SK-N-DZ (cell line): ENCODE data around the gene IFT74.
"Not testable (repeated sequence)": the region's sequence is repeated elsewhere in the genome, so short reads cannot be mapped to it uniquely, and the experiment has no call there.

ENCODE experiments used
- DNase-seq: peaks from one replicate; pipeline ENCODE4 v3.0.0-alpha.2; 2015; ENCODE audit warnings: low spot score

The IFT74 gene

GRCh38 chr9:27073841-27074728, 117.9 kb downstream of the IFT74 start:
- no peak for DNase-seq

DNA sequence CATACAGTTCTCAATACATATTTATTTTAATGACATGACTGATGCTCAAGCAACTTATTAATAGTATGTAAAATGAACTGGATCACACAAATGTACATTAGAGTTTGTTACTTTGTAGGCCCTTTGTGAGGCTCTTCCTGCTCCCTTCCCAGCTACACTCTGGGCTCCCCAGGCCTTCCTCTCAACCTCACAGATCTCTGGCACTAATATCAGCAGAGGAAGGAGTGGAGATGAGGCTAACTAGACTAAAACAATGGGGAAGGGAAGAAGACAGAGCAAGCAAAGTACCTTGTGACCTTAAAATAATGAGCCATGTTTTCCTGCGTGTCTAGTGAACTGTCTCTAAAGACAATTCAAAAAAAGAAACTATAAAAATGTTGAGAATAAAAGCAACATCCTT, 122.5 kb downstream of the IFT74 start:
- no peak for DNase-seq

GRCh38 chr9:27085456-27085855, 129.2 kb downstream of the IFT74 start:
- DNase-seq = no peak

DNA sequence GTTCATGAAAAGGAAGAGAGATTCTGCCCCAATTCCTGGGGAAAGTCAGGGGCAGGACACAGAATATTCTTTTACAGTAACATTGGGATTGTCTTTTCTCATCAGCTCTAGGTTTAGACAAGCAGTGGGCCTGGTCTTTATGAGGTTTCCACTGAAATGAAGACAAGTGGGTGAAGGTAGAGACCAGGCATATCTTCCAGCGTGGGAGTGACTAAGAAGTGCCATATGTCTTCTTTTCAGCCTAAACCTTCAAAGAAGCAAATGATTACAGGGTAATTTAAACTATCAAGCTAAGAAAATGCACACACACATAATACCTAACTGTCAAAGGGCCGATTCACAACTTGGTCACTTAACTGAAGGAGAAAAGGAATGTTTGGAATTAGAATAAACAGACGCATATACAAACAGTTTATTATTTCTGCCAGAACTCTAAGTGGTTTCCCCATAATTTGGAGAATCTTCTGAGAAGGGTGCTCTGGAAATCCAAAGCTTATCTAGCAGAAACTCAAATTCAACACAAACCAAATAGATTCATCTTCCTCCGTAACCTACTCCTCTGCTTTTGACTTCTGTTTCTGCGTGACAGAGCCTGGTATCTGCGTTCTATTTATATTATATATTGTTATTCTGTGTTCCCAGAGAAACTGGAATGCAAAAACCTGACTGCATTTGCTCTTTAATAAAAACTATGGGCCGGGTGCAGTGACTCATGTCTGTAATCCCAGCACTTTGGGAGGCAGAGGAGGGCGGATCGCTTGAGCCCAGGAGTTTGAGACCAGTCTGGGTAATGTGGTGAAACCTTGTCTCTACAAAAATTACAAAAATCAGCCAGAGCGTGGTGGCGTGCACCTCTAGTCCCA, 130.8 kb downstream of the IFT74 start:
- DNase-seq = no peak

GRCh38 chr9:27088981-27089380, 132.8 kb downstream of the IFT74 start:
- no peak for DNase-seq

DNA sequence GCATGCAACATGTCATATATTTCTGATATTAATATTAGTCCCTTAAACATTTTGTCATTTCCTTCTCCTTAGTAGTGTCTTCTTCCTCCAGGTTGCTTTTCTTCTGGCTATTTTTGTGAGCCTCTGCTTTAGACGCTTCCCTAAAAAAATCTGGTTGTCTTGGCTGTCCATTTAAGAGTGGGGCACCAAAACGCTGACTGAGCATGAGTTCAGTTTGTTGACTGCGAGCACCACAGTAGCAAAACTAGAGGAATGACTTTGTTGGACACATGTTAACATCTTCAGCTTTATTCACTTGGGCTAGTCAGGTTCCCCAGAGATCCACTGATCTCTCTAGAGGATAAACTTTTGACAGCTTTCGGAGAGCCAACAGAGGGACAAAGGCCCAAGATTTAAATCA, 133.5 kb downstream of the IFT74 start:
- DNase-seq = no peak

DNA sequence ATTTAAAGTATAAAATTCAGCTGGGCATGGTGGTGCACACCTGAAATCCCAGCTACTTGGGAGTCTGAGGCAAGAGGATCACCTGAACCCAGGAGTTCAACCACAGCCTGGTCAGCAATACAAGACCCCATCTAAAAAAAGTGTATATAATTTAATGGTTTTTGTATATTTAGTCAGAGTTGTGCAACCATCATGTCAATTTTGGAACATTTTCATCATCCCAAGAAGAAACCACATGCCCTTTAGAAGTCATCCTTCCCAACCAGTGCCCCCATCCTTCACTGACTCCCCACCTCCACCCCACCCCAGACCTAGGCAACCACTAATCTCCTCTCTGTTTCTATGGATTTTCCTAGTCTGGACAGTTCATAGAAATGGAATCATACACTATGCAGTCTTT, 134.0 kb downstream of the IFT74 start:
- DNase-seq = no peak

DNA sequence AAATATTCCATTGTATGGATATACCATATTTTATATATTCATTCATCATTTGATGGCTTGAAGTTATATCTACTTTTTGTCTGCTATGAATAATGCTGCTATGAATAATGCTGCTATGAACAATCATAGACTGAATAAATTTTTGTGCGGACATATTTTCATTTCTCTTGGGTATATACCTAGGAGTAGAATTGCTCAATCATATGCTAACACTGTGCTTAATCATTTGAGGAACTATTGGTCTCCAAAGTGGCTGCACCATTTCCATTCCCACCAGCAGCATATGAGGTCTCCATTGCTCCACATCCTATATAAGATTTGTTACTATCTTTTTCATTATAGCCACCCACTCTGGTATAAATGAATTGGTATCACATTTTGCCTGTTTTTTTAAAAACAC, 134.5 kb downstream of the IFT74 start:
- DNase-seq = no peak

DNA sequence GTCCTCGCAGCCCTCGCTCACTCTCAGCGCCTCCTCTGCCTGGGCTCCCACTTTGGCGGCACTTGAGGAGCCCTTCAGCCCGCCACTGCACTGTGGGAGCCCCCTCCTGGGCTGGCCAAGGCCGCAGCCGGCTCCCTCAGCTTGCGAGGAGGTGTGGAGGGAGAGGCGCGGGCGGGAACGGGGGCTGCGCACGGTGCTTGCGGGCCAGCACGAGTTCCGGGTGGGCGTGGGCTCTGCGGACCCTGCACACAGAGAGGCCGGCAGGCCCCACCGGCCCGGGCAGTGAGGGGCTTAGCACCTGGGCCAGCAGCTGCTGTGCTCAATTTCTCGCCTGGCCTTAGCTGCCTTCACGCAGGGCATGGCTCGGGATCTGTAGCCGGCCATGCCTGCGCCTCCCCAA, 136.3 kb downstream of the IFT74 start:
- not testable (repeated sequence) for DNase-seq

GRCh38 chr9:27093384-27094067, 137.3 kb downstream of the IFT74 start:
- DNase-seq = not testable (repeated sequence)

DNA sequence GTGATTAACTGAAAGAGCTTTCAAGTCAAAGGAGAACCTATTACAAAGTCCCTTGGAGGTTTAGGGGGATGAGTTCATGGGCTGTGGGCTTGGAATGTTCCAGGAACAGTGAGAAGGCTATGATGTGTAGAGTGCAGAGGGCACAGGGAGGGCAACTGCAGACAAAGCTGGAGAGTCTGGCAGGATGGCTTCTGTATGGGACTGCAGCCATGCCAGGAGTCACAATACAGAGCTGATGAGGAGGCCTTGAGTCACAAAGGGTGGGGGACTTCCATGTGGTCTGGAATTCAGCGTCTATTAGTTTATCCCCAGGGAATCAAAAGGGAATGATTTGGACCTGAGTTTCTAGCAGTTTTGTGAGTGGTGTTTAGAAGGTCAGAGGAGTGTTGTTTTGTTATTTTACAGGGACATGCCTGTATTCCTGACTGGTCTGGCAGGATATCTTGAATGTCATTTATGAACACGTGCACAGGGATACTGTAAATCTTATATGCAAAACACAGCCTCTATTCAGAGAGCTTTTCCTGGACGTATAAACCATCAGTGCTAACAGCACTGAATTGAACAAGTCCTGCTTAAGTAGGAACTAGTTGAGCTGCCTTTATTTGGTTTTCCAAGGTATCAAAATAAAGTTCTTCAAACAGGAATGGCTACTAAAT, 138.6 kb downstream of the IFT74 start:
- DNase-seq = no peak

DNA sequence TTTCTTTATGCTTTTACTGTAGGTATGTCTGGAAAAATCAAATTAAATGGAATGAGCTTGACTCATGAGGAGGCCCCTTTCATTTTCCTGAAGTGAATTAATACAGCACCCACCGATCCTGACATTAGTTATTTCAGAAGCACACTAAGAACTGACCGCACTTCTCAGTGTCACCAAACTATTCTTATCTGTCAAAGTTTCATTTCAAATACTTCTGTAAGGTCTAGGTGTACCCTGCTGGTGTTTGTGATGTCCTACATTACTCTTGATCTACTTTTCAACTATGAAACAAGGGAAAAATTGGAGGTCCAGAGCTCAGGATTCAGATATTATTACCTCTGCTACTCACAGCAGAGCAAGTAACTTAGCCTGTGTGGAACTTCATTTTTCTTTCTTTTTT, 151.0 kb downstream of the IFT74 start:
- DNase-seq = no peak

- DNase-seq = no peak
These were observed 152.8 kb downstream of the IFT74 start, which contains the start of gene TEK for GRCh38 chr9:27108981-27109541. TEK (plus strand) TSS chr9:27109225; CDS start chr9:27109591, 366 bp downstream.

DNA sequence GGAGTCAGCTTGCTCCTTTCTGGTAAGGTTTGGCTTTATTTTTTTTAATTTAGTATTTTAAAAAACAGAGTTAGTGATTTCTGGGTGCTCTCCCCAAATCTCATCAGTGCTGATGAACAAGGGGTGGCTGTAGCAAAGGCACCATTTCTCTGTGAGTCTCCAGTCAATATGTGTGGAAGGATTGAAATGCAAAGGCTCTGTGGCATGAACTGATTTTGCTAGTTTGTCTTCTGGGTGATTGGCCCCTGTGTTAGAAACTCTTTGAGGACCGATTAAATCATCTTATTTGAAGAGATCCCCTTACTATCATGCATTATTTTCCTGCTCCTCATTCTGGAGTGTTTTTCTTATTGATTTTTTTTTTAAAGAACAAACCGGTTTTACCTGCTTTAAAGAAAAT, 153.4 kb downstream of the IFT74 start:
- no peak for DNase-seq

GRCh38 chr9:27110181-27110580, 154.0 kb downstream of the IFT74 start:
- DNase-seq = no peak

- no peak for DNase-seq
These were observed 156.0 kb downstream of the IFT74 start for GRCh38 chr9:27112235-27112634.
